Stimulated activated CD8-positive, alpha-beta memory T cell treated with anti-CD3 and anti-CD28 coated beads, Interleukin-12 subunit alpha, Interleukin-12 subunit beta, amount 100 ng/mL, for 24 hours (primary cell): ENCODE data around the gene TRPV3.
"Not testable (repeated sequence)": the region's sequence is repeated elsewhere in the genome, so short reads cannot be mapped to it uniquely, and the experiment has no call there.

Experiments used
- DNase-seq: peaks from one replicate; pipeline ENCODE4 v3.0.0-alpha.2; 2020; ENCODE audit errors: extremely low read depth

TRPV3 gene

DNA sequence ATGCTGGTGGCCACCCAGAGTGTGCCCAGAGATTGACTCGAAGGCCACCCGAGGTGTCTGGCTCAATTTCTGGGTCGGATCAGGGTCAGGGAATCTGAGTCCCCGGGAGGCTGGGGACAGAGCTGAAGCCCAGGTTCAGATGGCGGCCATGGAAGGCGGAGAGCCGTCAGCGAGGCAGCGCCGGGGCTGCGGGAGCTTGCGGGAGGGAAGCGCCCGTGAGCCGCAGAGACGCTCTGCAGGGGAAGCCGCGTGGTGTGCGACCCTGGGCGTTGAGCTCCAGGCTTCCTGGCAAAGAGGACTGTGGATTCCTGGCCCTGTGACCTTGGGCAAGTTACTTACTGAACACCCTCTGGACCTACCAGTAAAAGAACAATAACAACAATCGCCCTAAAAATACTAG, 85.5 kb downstream of the TRPV3 start:
- DNase-seq: no peak

GRCh38 chr17:3471599-3471998, 86.0 kb downstream of the TRPV3 start, which contains the start of gene SPATA22:
TSS of gene SPATA22 (minus strand) at chr17:3471819. CDS start at chr17:3469325, 2,494 bp downstream.
- DNase-seq: no peak

GRCh38 chr17:3469529-3469928, 88.1 kb downstream of the TRPV3 start:
- DNase-seq: no peak

GRCh38 chr17:3466355-3466754, 91.3 kb downstream of the TRPV3 start:
- DNase-seq: not testable (repeated sequence)
